ENCODE results near the gene OR10S1. TPM values are rescaled to one million over a fixed set of nuclear protein-coding genes. Genes with fewer than 3 reads are reported as not detected.

The OR10S1 gene
- total RNA-seq, 1 donor from 2014 or later: not detected

DNA sequence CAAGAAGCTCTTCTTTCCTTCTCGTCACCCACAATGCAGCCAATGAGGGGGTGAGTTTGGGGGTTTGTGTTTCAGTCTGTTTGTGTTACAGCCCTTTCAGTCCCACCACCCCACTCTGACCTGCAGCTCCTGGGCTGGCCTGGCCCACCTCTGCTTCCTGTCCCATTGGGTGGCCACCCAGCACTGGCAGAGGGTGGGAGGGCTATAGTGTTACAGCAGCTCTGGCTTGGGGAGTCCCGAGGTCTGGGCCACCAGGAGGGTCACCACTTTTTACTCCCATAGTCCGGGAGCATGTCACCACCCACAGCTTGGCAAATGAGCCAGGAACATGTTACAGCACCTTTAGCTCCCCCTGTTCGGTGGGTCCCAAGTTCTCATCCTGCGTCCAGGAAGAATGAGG lies 1.7 kb upstream of the OR10S1 start:
- Mint-ChIP-seq H3K36me3 (ENCODE audit: low read depth) (peaks cover 11% of the 10 kb centered on the region), H3K4me3 (no peak overlapping the region)
- TF ChIP-seq, protein P1, sequence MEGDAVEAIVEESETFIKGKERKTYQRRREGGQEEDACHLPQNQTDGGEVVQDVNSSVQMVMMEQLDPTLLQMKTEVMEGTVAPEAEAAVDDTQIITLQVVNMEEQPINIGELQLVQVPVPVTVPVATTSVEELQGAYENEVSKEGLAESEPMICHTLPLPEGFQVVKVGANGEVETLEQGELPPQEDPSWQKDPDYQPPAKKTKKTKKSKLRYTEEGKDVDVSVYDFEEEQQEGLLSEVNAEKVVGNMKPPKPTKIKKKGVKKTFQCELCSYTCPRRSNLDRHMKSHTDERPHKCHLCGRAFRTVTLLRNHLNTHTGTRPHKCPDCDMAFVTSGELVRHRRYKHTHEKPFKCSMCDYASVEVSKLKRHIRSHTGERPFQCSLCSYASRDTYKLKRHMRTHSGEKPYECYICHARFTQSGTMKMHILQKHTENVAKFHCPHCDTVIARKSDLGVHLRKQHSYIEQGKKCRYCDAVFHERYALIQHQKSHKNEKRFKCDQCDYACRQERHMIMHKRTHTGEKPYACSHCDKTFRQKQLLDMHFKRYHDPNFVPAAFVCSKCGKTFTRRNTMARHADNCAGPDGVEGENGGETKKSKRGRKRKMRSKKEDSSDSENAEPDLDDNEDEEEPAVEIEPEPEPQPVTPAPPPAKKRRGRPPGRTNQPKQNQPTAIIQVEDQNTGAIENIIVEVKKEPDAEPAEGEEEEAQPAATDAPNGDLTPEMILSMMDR (conservative IDR thresholded peaks at IDR 0.05): no peak

DNA sequence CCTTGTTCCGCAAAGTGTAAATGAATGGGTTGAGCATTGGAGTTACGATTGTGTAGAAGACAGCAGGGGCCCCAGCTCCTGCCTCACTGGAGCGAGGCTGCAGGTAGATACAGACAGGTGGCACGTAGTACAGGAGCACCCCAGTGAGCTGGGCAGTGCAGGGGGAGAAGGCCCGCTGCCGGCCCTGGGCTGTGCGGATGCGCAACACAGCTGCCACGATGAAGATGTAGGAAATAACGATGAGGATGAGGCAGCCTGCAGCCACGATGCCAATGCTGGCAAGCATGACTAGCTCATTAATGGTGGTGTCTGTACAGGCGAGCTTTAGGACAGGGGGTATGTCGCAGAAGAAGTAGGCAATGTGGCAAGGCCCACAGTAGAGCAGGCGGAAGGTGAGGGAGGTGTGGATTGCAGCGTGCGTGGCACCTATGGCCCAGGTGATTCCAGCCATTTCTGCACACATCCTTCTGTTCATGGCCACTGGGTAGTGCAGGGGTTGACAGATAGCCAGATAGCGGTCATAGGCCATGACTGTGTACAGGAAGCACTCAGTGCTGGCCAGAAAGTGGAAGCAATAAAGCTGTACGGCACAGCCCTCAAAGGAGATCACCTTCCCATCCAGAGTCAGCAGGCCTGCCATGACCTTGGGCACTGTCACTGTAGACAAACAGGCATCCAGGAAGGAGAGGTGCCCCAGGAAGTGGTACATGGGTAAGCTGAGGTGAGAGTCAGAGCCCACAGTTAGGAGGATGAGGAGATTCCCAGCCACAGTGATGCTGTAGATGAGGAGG lies 616 bp downstream of the OR10S1 start:
- Mint-ChIP-seq H3K27me3 (ENCODE audit: low read depth) (no peaks in the 10 kb centered on the region), H3K9me3 (peaks cover 4% of the 10 kb centered on the region), H3K4me3 (no peak overlapping the region), H3K36me3 (ENCODE audit: low read depth) (no peaks in the 10 kb centered on the region), H3K4me1 (peaks cover 19% of the 10 kb centered on the region), H3K27ac (ENCODE audit: unreplicated experiment) (peak overlapping the region; percentile 43)
- TF ChIP-seq, protein P1 (conservative IDR thresholded peaks at IDR 0.05): no peak
- no peak for DNase-seq (ENCODE audit: low read depth, low spot score)

More for the DNA sequence above, 1.7 kb upstream of the OR10S1 start:
- H3K27me3 Mint-ChIP-seq (ENCODE audit: low read depth): no peaks in the 10 kb centered on the region
- no peak for DNase-seq (ENCODE audit: low read depth, low spot score)
- no peak overlapping the region for H3K27ac Mint-ChIP-seq (ENCODE audit: unreplicated experiment)
- peaks cover 14% of the 10 kb centered on the region for H3K9me3 Mint-ChIP-seq
- peaks cover 21% of the 10 kb centered on the region for H3K4me1 Mint-ChIP-seq

DNA sequence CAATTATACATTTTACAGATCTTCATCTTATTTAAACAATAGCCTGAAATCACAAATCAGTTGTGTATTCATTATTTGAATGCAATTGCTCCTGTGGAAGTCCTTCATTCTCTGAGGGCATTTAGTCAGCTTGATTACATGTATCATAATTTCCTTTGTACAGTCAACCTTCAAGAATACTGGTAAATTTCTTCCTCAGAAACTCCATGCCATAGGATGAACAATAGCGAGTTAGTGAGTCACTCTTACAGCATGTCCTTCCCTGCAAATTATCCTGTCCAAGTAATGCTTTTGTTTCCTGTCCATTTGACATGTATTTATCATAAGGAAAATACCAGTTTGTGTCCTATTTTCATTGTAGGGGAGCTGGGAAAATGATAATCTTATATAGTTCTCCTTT lies 3.8 kb downstream of the OR10S1 start:
- H3K4me1 Mint-ChIP-seq: no peaks in the 10 kb centered on the region
- H3K27me3 Mint-ChIP-seq (ENCODE audit: low read depth): no peaks in the 10 kb centered on the region
- H3K4me3 Mint-ChIP-seq: no peak overlapping the region
- TF ChIP-seq, protein P1 (conservative IDR thresholded peaks at IDR 0.05): no peak
- DNase-seq (ENCODE audit: low read depth, low spot score): no peak
- H3K9me3 Mint-ChIP-seq: peaks cover 3% of the 10 kb centered on the region
- no peak overlapping the region for H3K27ac Mint-ChIP-seq (ENCODE audit: unreplicated experiment)
- H3K36me3 Mint-ChIP-seq (ENCODE audit: low read depth): no peaks in the 10 kb centered on the region

- H3K36me3 Mint-ChIP-seq (ENCODE audit: low read depth): no peaks in the 10 kb centered on the region
These were observed 20.8 kb downstream of the OR10S1 start for GRCh38 chr11:123956752-123957151.

GRCh38 chr11:123945132-123945531 lies 32.4 kb downstream of the OR10S1 start:
- Mint-ChIP-seq H3K27me3 (ENCODE audit: low read depth) (peaks cover 3% of the 10 kb centered on the region), H3K9me3 (no peaks in the 10 kb centered on the region), H3K4me1 (no peaks in the 10 kb centered on the region), H3K36me3 (ENCODE audit: low read depth) (no peaks in the 10 kb centered on the region), H3K27ac (ENCODE audit: unreplicated experiment) (no peak overlapping the region), H3K4me3 (no peak overlapping the region)
- no peak for DNase-seq (ENCODE audit: low read depth, low spot score)
- TF ChIP-seq, protein P1 (conservative IDR thresholded peaks at IDR 0.05): no peak

More at GRCh38 chr11:123956752-123957151, 20.8 kb downstream of the OR10S1 start:
- Mint-ChIP-seq H3K4me3 (no peak overlapping the region), H3K9me3 (peaks cover 14% of the 10 kb centered on the region), H3K4me1 (no peaks in the 10 kb centered on the region), H3K27me3 (ENCODE audit: low read depth) (peaks cover 17% of the 10 kb centered on the region), H3K27ac (ENCODE audit: unreplicated experiment) (no peak overlapping the region)
- TF ChIP-seq, protein P1 (conservative IDR thresholded peaks at IDR 0.05): no peak
- no peak for DNase-seq (ENCODE audit: low read depth, low spot score)
